Measurements from ENCODE around the gene TMCO5A.

DNA sequence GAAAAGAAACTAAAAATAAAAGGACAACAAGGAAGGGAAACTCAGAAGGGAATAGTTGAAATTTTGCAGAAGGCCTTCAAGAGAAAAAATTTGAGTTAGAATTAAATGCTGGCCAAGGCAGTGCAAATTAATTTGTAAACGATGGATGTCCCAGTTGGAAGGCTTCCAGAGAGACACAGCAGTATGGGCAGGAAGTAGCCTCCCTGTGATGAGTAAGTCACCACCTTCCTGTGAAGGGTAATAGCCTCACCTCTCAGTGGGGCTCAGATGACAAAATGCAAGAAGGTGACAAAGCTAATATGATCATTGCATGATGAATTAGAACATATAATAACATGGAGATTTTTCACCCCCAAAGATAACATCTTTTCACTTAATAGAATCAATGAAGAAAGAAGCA is 27.3 kb upstream of the TMCO5A start:
- TF ChIP-seq, protein P1, sequence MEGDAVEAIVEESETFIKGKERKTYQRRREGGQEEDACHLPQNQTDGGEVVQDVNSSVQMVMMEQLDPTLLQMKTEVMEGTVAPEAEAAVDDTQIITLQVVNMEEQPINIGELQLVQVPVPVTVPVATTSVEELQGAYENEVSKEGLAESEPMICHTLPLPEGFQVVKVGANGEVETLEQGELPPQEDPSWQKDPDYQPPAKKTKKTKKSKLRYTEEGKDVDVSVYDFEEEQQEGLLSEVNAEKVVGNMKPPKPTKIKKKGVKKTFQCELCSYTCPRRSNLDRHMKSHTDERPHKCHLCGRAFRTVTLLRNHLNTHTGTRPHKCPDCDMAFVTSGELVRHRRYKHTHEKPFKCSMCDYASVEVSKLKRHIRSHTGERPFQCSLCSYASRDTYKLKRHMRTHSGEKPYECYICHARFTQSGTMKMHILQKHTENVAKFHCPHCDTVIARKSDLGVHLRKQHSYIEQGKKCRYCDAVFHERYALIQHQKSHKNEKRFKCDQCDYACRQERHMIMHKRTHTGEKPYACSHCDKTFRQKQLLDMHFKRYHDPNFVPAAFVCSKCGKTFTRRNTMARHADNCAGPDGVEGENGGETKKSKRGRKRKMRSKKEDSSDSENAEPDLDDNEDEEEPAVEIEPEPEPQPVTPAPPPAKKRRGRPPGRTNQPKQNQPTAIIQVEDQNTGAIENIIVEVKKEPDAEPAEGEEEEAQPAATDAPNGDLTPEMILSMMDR (conservative IDR thresholded peaks at IDR 0.05) = no peak
- no peak for TF ChIP-seq EZH2 (IDR thresholded peaks at IDR 0.05; ENCODE audit: low read depth)
